Heart left ventricle (tissue), 13 donors: ENCODE measurements around the gene EMILIN3.

Experiments
- CTCF ChIP-seq, 12 donors: fragments of 200-600 bp; sonication (generic) in 4 of 12; IDR thresholded peaks; one replicate each; pipeline versions ENCODE4 v1.5.0 to v1.8.0; 2018 to 2022; ENCODE audit warnings: antibody characterized with exemption in 12 of 12, mild to moderate bottlenecking in 5 of 12
- POLR2A ChIP-seq, 2 donors: fragments of 450-650 bp; IDR thresholded peaks; one replicate each; pipeline ENCODE4 v1.6.1; 2017; ENCODE audit warnings: antibody characterized with exemption in 2 of 2, mild to moderate bottlenecking in 2 of 2, moderate library complexity in 2 of 2
- donor health status: ischemic (EF 13 %, LVEDD 7.1; RV severe dilation, severe dysfunction).
- donor health status: DM: no; HTN: yes; CAD: no.
- donor health status: DM: no; HTN: no; CAD: no.
- donor health status: ischemic (EF 25% LVEDD 6.9; RV normal size, moderate dysfunction).
- donor health status: ischemic (EF 25% LVEDD 5.7; RV mildly dilated, moderate dysfunction).
- donor health status: ischemic (EF 35%, LVEDD 5.7; RV mildly dilated, moderate dysfunction).
- donor health status: nonischemic (EF 11% LVEDD 7.7; RV severe dilation, severe dysfunction).
- donor health status: DM: yes; HTN: yes; CAD: no.
- donor health status: PGD.
- donor health status: ischemic (EF 29% LVEDD 5.4; RV normal size, mild dysfunction).
- donor health status: nonischemic (EF 23%, LVEDD 6.1; RV moderate dilation, normal function).

GRCh38 chr20:41393705-41394066, 27.1 kb upstream of the EMILIN3 start:
- no peak for TF ChIP-seq CTCF (IDR thresholded peaks at IDR 0.05)
- no peak for TF ChIP-seq POLR2A (IDR thresholded peaks at IDR 0.05)
